PC-3 (cell line): ENCODE results near the gene HGD. TPM values are rescaled to one million over a fixed set of nuclear protein-coding genes. Genes with fewer than 3 reads are reported as not detected.

ENCODE experiments used
- ATAC-seq: fragments of 200-7000 bp; cut with Tn5 transposase; 2 replicates; pipeline ENCODE4 v1.9.1; 2020; ENCODE audit warnings: mild to moderate bottlenecking, moderate library complexity
- BruUV-seq: library from RNA; stranded (reverse); fragments of 400-500 nt; replicated peaks from 2 replicates; lab custom pipeline; 2021; lab: Mats Ljungman, UMichigan
- CTCF ChIA-PET: fragments of 300-600 bp; sonication (Branson Sonifier 250); formaldehyde crosslinking; loops from one replicate; lab custom pipeline; 2022; ENCODE audit warnings: antibody characterized with exemption; lab: Charles Lee
- POLR2A ChIA-PET: fragments of 300-600 bp; sonication (Branson Sonifier 250); formaldehyde crosslinking; loops from one replicate; lab custom pipeline; 2022; ENCODE audit warnings: antibody characterized with exemption; ENCODE audit not compliant: unreplicated experiment; lab: Charles Lee
- DNase-seq: peaks from one replicate; pipeline ENCODE4 v3.0.0-alpha.2; 2015
- H2AFZ ChIP-seq: fragments of 300-600 bp; sonication (generic); 2 replicates; pipeline ENCODE4 v1.6.0; 2016; ENCODE audit warnings: antibody characterized with exemption, low read length
- H3F3A ChIP-seq: fragments of 300-600 bp; sonication (generic); one replicate; pipeline ENCODE4 v1.6.0; 2017; ENCODE audit warnings: antibody characterized with exemption, low read length, control low read depth, mild to moderate bottlenecking; ENCODE audit not compliant: unreplicated experiment
- H3K27ac ChIP-seq: fragments of 300-600 bp; sonication (generic); 2 replicates; pipeline ENCODE4 v1.5.1; 2016; ENCODE audit warnings: mild to moderate bottlenecking, low read length
- H3K27me3 ChIP-seq: fragments of 300-600 bp; sonication (generic); 2 replicates; pipeline ENCODE4 v1.6.1; 2016; ENCODE audit warnings: low read length, mixed read lengths
- H3K36me3 ChIP-seq: fragments of 300-600 bp; sonication (generic); 2 replicates; pipeline ENCODE4 v1.6.1; 2016; ENCODE audit warnings: low read depth, mixed run types, low read length, mixed read lengths
- H3K4me1 ChIP-seq: fragments of 300-600 bp; sonication (generic); 2 replicates; pipeline ENCODE4 v1.5.1; 2016; ENCODE audit warnings: low read length; ENCODE audit not compliant: insufficient read depth
- H3K4me2 ChIP-seq: fragments of 300-600 bp; sonication (generic); 2 replicates; pipeline ENCODE4 v1.6.0; 2016; ENCODE audit warnings: low read length
- H3K4me3 ChIP-seq: fragments of 300-600 bp; sonication (generic); 2 replicates; pipeline ENCODE4 v1.5.1; 2016; ENCODE audit warnings: mild to moderate bottlenecking, low read length, mixed read lengths
- H3K79me2 ChIP-seq: fragments of 300-600 bp; sonication (generic); 2 replicates; pipeline ENCODE4 v1.6.1; 2017; ENCODE audit warnings: low read length, mixed read lengths
- H3K9ac ChIP-seq: fragments of 300-600 bp; sonication (generic); 2 replicates; pipeline ENCODE4 v1.6.0; 2016; ENCODE audit warnings: mild to moderate bottlenecking, low read length
- H3K9me2 ChIP-seq: fragments of 300-600 bp; sonication (generic); replicated peaks from 2 replicates; pipeline ENCODE4 v1.6.1; 2016; ENCODE audit warnings: mixed run types, low read length, mixed read lengths
- H3K9me3 ChIP-seq: fragments of 300-600 bp; sonication (generic); 2 replicates; pipeline ENCODE4 v1.6.1; 2016; ENCODE audit warnings: low read length, mixed read lengths
- H4K20me1 ChIP-seq: fragments of 300-600 bp; sonication (generic); 2 replicates; pipeline ENCODE4 v1.6.1; 2016; ENCODE audit warnings: low read length, mixed read lengths
- EZH2 ChIP-seq: fragments of 300-600 bp; sonication (generic); IDR thresholded peaks from one replicate; pipeline ENCODE4 v1.6.1; 2017; ENCODE audit warnings: antibody characterized with exemption, mild to moderate bottlenecking, low read length; ENCODE audit not compliant: unreplicated experiment
- EZH2phosphoT487 ChIP-seq: fragments of 300-600 bp; sonication (generic); IDR thresholded peaks from 2 replicates; pipeline ENCODE4 v1.6.1; 2018; ENCODE audit warnings: mild to moderate bottlenecking, antibody characterized with exemption, low read length, borderline replicate concordance
- intact Hi-C: fragments of 100-400 bp; cut with micrococcal nuclease; formaldehyde crosslinking; loops from 2 replicates; pipeline ENCODE4 v1.9.0; 2023
- total RNA-seq: library from RNA; depleted of rRNA; stranded (reverse); fragments of >200 nt; gene quantifications from 2 replicates; pipeline ENCODE4 v1.2.3, GENCODE V29; 2014
- TF ChIP-seq, protein P1 (sequence below): fragments of 300-600 bp; sonication (generic); conservative IDR thresholded peaks from 2 replicates; pipeline ENCODE4 v1.5.1; 2017; ENCODE audit warnings: antibody characterized with exemption, low read depth, mild to moderate bottlenecking, low read length

Gene HGD
- total RNA-seq, 1 experiment from 2014 or later, result 0.11 TPM

DNA sequence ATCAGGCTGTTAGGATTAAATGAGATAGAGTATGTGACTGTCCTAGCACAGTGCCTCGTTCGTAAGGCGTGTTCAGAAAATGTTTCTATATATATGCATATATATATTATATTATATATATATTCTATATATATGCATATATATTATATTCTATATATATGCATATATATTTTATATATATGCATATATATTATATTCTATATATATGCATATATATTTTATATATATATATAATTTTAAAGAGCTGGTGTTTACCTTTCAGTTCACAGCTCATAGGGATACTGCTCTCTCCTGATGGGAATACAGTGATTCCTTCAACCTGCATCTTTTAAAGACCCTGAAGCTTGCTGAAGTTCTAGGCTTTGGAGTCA is 85.2 kb downstream of the HGD start:
- H3K36me3 ChIP-seq, result peaks cover 28% of the 10 kb centered on the region
- H4K20me1 ChIP-seq, result 0 out of 2 replicates have a peak, but pooled peaks cover 4% of the 10 kb centered on the region
- no peaks in the 10 kb centered on the region for H3K27me3 ChIP-seq
- ChIA-PET CTCF (interaction anchor here (0.6 kb wide), 1 partner anchor 26 kb away, joined by 3 read pairs; no protein-coding TSS in a partner anchor), POLR2A (interaction anchor here (0.6 kb wide), 1 partner anchor 26 kb away, joined by 3 read pairs; no protein-coding TSS in a partner anchor)
- intact Hi-C loops, result loop anchor here (1.0 to 2.0 kb wide), 3 partner anchors 36 to 180 kb away; partner anchors contain the start of genes GTF2E1 and RABL3
- H2AFZ ChIP-seq, result peak overlapping the region; percentile 92
- H3K9ac ChIP-seq, result peak overlapping the region; percentile 98
- H3K4me1 ChIP-seq, result peaks cover 19% of the 10 kb centered on the region
- H3K4me3 ChIP-seq, result peak overlapping the region; percentile 93
- BruUV-seq, result no TSS peak
- no peak for TF ChIP-seq EZH2
- TF ChIP-seq, protein P1, sequence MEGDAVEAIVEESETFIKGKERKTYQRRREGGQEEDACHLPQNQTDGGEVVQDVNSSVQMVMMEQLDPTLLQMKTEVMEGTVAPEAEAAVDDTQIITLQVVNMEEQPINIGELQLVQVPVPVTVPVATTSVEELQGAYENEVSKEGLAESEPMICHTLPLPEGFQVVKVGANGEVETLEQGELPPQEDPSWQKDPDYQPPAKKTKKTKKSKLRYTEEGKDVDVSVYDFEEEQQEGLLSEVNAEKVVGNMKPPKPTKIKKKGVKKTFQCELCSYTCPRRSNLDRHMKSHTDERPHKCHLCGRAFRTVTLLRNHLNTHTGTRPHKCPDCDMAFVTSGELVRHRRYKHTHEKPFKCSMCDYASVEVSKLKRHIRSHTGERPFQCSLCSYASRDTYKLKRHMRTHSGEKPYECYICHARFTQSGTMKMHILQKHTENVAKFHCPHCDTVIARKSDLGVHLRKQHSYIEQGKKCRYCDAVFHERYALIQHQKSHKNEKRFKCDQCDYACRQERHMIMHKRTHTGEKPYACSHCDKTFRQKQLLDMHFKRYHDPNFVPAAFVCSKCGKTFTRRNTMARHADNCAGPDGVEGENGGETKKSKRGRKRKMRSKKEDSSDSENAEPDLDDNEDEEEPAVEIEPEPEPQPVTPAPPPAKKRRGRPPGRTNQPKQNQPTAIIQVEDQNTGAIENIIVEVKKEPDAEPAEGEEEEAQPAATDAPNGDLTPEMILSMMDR, result no peak
- TF ChIP-seq EZH2phosphoT487, result no peak
- no peaks in the 10 kb centered on the region for H3F3A ChIP-seq
- no peaks in the 10 kb centered on the region for H3K9me2 ChIP-seq
- H3K27ac ChIP-seq, result no peak overlapping the region
- no peaks in the 10 kb centered on the region for H3K9me3 ChIP-seq
- DNase-seq (no peak), ATAC-seq (no peak)
- H3K79me2 ChIP-seq, result peaks cover 40% of the 10 kb centered on the region
- H3K4me2 ChIP-seq, result peak overlapping the region; percentile 85

DNA sequence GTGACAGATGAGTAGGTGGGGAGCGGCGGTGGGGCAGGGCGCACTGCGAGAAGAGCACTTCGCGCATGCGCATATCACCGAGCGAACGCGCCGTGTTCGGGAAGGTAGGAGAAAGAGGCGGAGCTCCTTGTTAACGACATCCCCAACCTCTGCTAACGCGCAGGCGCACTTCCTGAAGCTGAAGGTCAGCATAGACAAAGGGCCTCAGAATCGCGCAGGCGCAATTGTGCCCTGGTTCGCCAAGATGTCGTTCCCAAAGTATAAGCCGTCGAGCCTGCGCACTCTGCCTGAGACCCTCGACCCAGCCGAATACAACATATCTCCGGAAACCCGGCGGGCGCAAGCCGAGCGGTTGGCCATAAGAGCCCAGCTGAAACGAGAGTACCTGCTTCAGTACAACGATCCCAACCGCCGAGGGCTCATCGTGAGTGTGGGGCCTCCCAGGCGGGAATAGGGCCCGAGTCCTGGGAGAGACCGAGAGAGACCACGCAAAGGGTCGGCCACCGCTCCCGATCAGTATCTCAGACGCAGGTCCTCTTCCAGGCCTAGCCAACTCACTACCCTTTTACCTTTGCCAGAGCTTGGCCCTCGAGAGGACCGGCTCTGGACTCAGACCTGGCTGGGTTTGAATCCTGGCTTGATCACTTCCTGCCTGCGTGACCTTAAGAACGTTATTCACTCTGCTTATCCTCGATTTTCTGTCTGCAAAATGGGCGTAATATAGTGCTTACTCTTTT is 85.8 kb downstream of the HGD start, which contains the start of gene NDUFB4:
TSS of gene NDUFB4 (plus strand) at position 221 of the 737 bp plus-strand sequence. CDS start at position 245, 24 bp downstream.
- BruUV-seq, result TSS peak; percentile 75
- Histone ChIP-seq H3K27me3 (no peaks in the 10 kb centered on the region), H3K9me3 (no peaks in the 10 kb centered on the region), H3K36me3 (peaks cover 28% of the 10 kb centered on the region), H3K27ac (peak within 1 kb of the TSS; percentile 68), H3K9me2 (no peaks in the 10 kb centered on the region), H4K20me1 (0 out of 2 replicates have a peak, but pooled peaks cover 4% of the 10 kb centered on the region), H3K4me1 (peaks cover 19% of the 10 kb centered on the region), H3K79me2 (peaks cover 40% of the 10 kb centered on the region), H3K4me3 (peak within 1 kb of the TSS; percentile 93), H2AFZ (peak within 1 kb of the TSS; percentile 92), H3K9ac (peak within 1 kb of the TSS; percentile 98), H3K4me2 (peak within 1 kb of the TSS; percentile 85), H3F3A (no peaks in the 10 kb centered on the region)
- ChIA-PET CTCF (interaction anchor here (0.8 to 1.5 kb wide), 4 partner anchors 29 to 199 kb away, joined by 4 to 14 read pairs (median 6); no protein-coding TSS in a partner anchor), POLR2A (interaction anchor here (0.6 to 1.0 kb wide), 9 partner anchors 15 to 867 kb away, joined by 3 to 6 read pairs (median 3); no protein-coding TSS in a partner anchor)
- TF ChIP-seq EZH2 (no peak), EZH2phosphoT487 (no peak)
- TF ChIP-seq, protein P1, result no peak
- peak; percentile 100 for DNase-seq
- peak; percentile 98 for ATAC-seq
- intact Hi-C loops, result loop anchor here (1.0 to 2.0 kb wide), 3 partner anchors 35 to 179 kb away; partner anchors contain the start of genes GTF2E1 and RABL3
